Spinal cord (tissue), 10 donors: Measurements from ENCODE around the gene AFF4. TPM values are rescaled to one million over a fixed set of nuclear protein-coding genes. Genes with fewer than 3 reads are reported as not detected.
A peak's percentile ranks its signal among the peaks of the same experiment; 100 is the strongest.

Source experiments
- DNase-seq, 6 donors: peaks; one replicate each; pipeline versions ENCODE4 v3.0.0 to v3.0.0-alpha.2; 2013 to 2015; ENCODE audit warnings: low spot score in 6 of 6, low read depth in 4 of 6
- H3K27ac ChIP-seq: one replicate; pipeline ENCODE4 v1.5.1; 2013; ENCODE audit warnings: low read depth, low read length, control low read depth
- H3K27me3 ChIP-seq: one replicate; pipeline ENCODE4 v1.6.1; 2013; ENCODE audit warnings: low read length; ENCODE audit not compliant: control insufficient read depth, insufficient read depth
- H3K36me3 ChIP-seq: one replicate; pipeline ENCODE4 v1.6.1; 2013; ENCODE audit warnings: low read length; ENCODE audit not compliant: control insufficient read depth, insufficient read depth
- H3K4me1 ChIP-seq: one replicate; pipeline ENCODE4 v1.6.1; 2013; ENCODE audit warnings: low read length; ENCODE audit not compliant: control insufficient read depth, insufficient read depth
- H3K4me3 ChIP-seq: one replicate; pipeline ENCODE4 v1.5.1; 2013; ENCODE audit warnings: low read depth, low read length, control low read depth
- H3K9me3 ChIP-seq: one replicate; pipeline ENCODE4 v1.6.1; 2013; ENCODE audit warnings: low read length; ENCODE audit not compliant: control insufficient read depth, insufficient read depth
- WGBS: methylation state at CpG from one replicate; pipeline ENCODE4 v1.1.5; 2013; ENCODE audit warnings: missing lambda C conversion rate; ENCODE audit not compliant: insufficient coverage; 5-methylcytosine and 5-hydroxymethylcytosine counted together
- polyA plus RNA-seq, 2 donors: library from polyadenylated mRNA; unstranded; fragments of 120-200 nt; gene quantifications; one replicate each; pipeline ENCODE4 v1.2.1, GENCODE V29; 2013; ENCODE audit not compliant: insufficient read length in 2 of 2
- total RNA-seq, 2 donors: library from RNA; depleted of rRNA in 1 of 2; stranded (reverse); fragments of 120-200 nt in 1 of 2; fragments of >200 nt in 1 of 2; gene quantifications; one replicate each; pipeline versions ENCODE4 v1.2.3 to v1.2.4, GENCODE V29; 2013 to 2014
- donor health status: healthy.

The AFF4 gene
- total and polyA plus RNA-seq, 4 donors, result 37.0 to 74.7 (median 57.2) TPM

GRCh38 chr5:132896685-132897084, 66.7 kb downstream of the AFF4 start:
- peaks cover 22% of the 10 kb centered on the region for H3K36me3 ChIP-seq

DNA sequence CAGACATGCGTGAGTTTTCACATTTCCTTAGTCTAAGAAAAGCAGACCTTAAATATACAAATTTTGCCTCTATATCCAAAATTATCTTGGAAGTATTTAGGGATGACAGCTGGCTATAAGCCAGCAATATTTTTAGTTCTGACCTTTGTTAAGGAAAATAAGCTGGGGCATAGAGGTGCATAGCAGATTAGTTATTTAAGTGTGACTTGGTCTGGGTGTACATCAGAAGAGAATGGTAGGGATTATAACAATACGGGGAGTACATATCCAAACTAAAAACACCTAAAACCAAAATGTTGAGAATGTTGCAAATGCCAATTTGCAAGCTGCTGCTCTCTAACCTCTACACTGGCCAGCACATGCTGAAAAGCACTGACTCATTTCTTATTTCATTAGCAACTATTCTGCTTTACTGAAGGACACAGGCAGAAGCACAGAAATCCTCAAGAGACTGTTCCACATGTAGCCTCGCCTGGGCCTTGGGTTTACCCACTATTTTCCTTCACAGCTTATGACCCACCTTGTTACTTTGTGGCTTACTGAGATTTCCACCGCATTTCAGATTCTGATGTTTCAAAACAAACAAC, 67.6 kb downstream of the AFF4 start:
- Histone ChIP-seq H3K9me3 (no peaks in the 10 kb centered on the region), H3K4me3 (no peak overlapping the region), H3K4me1 (no peaks in the 10 kb centered on the region), H3K27ac (no peak overlapping the region), H3K27me3 (no peaks in the 10 kb centered on the region), H3K36me3 (peaks cover 23% of the 10 kb centered on the region)
- 90% methylated on average over 2 of the region's 4 CpGs for WGBS
- no peak for DNase-seq

More at GRCh38 chr5:132896685-132897084, 66.7 kb downstream of the AFF4 start:
- no peaks in the 10 kb centered on the region for H3K9me3 ChIP-seq
- H3K27me3 ChIP-seq, result no peaks in the 10 kb centered on the region
- H3K27ac ChIP-seq, result no peak overlapping the region
- DNase-seq, result no peak
- H3K4me3 ChIP-seq, result no peak overlapping the region
- 96% methylated on average over 6 of the region's 7 CpGs for WGBS
- no peaks in the 10 kb centered on the region for H3K4me1 ChIP-seq

- Histone ChIP-seq H3K36me3 (peaks cover 18% of the 10 kb centered on the region), H3K27me3 (no peaks in the 10 kb centered on the region), H3K9me3 (no peaks in the 10 kb centered on the region), H3K4me1 (no peaks in the 10 kb centered on the region), H3K4me3 (no peak overlapping the region), H3K27ac (no peak overlapping the region)
- DNase-seq, result no peak
- WGBS, result 100% methylated on average over 2 of the region's 4 CpGs
Measured at GRCh38 chr5:132890817-132891216, 72.6 kb downstream of the AFF4 start.

DNA sequence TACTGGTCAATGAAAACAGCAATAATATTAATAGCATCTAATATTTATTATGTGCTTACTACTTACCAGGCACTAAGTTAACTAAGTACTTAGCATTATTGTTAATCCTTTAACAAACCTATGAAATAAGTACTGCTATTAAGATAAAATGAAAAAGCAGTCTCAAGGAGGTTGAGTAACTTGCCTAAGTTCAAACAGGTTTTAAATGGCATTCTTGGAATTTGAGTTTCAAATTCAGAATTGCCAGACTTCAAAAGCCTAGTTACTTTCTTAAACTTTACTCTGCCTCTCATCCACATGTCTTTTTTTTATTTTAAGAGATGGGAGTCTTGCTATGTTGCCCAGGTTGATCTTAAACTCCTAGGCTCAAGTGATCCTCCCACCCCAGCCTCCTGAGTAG, 73.9 kb downstream of the AFF4 start:
- Histone ChIP-seq H3K9me3 (no peaks in the 10 kb centered on the region), H3K27ac (no peak overlapping the region), H3K4me1 (no peaks in the 10 kb centered on the region), H3K36me3 (peaks cover 21% of the 10 kb centered on the region), H3K27me3 (no peaks in the 10 kb centered on the region), H3K4me3 (no peak overlapping the region)
- DNase-seq, result no peak

- WGBS, result no CpG with 5 or more reads among the region's 1 CpG
Measured at GRCh38 chr5:132887283-132887682, 76.2 kb downstream of the AFF4 start.

DNA sequence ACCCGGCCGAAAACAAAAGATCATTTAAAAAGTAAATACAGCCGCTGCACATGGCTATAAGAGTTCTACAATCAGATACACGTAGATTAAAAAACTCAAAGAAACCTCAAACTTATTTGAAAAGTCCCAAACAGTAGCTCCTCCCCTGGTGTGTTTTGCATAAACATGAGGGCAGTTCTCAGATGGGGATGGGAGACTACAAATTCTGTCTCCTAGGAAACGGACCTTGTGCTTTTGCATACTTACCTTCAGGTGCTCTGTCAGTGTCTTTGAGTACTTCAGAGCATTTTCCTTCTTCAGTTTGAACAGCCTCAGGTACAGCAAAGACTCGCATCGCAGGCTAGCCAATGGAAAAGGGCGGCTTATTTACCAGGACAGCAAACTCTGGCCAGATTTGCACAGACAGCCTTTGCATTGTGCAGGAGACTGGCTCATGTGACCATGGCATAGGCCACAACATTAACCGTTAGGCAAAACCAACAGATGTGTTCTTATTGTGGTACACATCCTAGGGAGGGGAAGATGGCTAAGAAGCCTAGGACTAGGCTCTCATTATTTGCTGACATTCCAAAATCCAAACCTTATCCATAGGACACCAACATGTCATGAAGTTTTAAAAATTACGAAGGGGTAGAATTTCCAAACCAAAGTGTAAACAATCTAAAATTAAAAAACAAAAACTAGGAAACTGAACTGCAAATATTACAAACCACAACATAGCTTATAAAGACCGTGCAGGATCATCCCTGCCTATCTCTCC, 77.2 kb downstream of the AFF4 start:
- Histone ChIP-seq H3K27me3 (no peaks in the 10 kb centered on the region), H3K27ac (no peak overlapping the region), H3K9me3 (no peaks in the 10 kb centered on the region), H3K4me3 (no peak overlapping the region), H3K36me3 (peaks cover 34% of the 10 kb centered on the region), H3K4me1 (no peaks in the 10 kb centered on the region)
- DNase-seq, result no peak
- WGBS, result 98% methylated on average over 6 of the region's 11 CpGs

More at GRCh38 chr5:132887283-132887682, 76.2 kb downstream of the AFF4 start:
- H3K27me3 ChIP-seq, result no peaks in the 10 kb centered on the region
- no peak for DNase-seq
- no peak overlapping the region for H3K27ac ChIP-seq
- peaks cover 28% of the 10 kb centered on the region for H3K36me3 ChIP-seq
- no peaks in the 10 kb centered on the region for H3K4me1 ChIP-seq
- no peak overlapping the region for H3K4me3 ChIP-seq
- no peaks in the 10 kb centered on the region for H3K9me3 ChIP-seq

DNA sequence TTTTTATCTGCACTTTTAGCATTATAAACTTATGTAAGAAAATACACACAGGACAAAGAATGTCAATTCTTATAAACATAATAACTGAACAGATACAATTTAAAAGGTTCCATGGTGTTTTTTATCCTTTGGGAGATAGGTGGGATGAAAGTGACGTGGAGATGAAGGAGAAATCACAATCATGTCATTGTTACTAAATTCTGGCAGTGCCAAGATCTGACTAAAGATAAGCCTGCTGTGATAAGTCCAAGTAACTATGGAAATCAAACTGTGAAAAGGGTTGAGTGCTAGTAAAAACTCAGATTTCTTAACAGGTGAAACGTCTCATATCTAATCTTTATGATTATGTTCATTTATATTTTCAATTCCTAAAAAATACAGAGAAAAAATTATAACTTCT, 78.9 kb downstream of the AFF4 start:
- WGBS, result no CpG with 5 or more reads among the region's 2 CpGs
- no peak for DNase-seq
- H3K27ac ChIP-seq, result no peak overlapping the region

DNA sequence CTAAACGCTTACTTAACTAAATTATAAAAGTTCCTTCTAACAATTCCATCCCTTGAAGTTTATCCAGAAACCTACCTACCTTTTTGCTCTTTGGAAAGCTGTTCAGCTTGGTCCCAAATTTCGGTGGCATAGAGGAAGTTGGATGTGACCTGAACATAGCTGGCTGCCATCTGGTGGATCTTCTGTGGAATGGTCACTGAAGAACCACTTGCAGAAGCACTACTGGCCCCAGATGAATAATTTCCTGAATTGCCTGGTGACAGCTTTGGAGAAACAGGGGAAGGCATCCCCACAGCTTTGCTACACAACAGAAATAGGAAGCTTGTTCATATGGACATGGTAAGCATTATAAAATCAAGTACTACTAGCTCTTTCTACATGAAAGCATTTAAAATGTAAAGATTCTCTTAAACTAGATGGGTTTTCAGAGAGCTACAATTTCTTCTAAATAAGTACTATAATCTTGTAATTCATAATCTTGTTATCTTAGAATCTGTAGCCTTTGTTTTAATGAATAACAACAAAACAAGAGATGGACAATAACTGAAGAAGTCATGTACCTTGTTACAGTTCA, 80.1 kb downstream of the AFF4 start:
- H3K4me3 ChIP-seq, result no peak overlapping the region
- peaks cover 29% of the 10 kb centered on the region for H3K36me3 ChIP-seq
- WGBS, result 0% methylated on average over 1 of the region's 2 CpGs
- H3K27me3 ChIP-seq, result no peaks in the 10 kb centered on the region
- DNase-seq, result peak in 4 of 6 donors; percentile 38 to 86 (median 62)
- H3K9me3 ChIP-seq, result no peaks in the 10 kb centered on the region
- no peaks in the 10 kb centered on the region for H3K4me1 ChIP-seq
- H3K27ac ChIP-seq, result no peak overlapping the region

More for the DNA sequence above, 78.9 kb downstream of the AFF4 start:
- Histone ChIP-seq H3K4me3 (no peak overlapping the region), H3K9me3 (no peaks in the 10 kb centered on the region), H3K4me1 (no peaks in the 10 kb centered on the region), H3K36me3 (peaks cover 31% of the 10 kb centered on the region), H3K27me3 (no peaks in the 10 kb centered on the region)

- no CpG with 5 or more reads among the region's 3 CpGs for WGBS
- Histone ChIP-seq H3K36me3 (peaks cover 12% of the 10 kb centered on the region), H3K27me3 (no peaks in the 10 kb centered on the region), H3K4me1 (peaks cover 4% of the 10 kb centered on the region), H3K27ac (no peak overlapping the region), H3K9me3 (no peaks in the 10 kb centered on the region), H3K4me3 (no peak overlapping the region)
- DNase-seq, result peak in 3 of 6 donors; percentile 7 to 67 (median 57)
Measured at GRCh38 chr5:132877938-132878337, 85.5 kb downstream of the AFF4 start.
